Caki2 (cell line): ENCODE data around the gene TEX22. TPM values are rescaled to one million over a fixed set of nuclear protein-coding genes. Genes with fewer than 3 reads are reported as not detected.
A peak's percentile ranks its signal among the peaks of the same experiment; 100 is the strongest.

ENCODE experiments used
- DNase-seq: peaks from one replicate; pipeline ENCODE4 v3.0.0-alpha.2; 2015; ENCODE audit warnings: low read depth
- in situ Hi-C: cut with HindIII; loops from 2 replicates; pipeline ENCODE4 v1.10.0; 2016; ENCODE audit warnings: low sequenced_read_pairs, low pct_unique_long_range_greater_than_20kb, mixed read lengths
- total RNA-seq: library from RNA; depleted of rRNA; stranded (reverse); fragments of >200 nt; shearing (Covaris generic); gene quantifications from 2 replicates; pipeline ENCODE4 v1.2.3, GENCODE V29; 2014; ENCODE audit warnings: low replicate concordance

TEX22 gene
- total RNA-seq, 1 experiment from 2014 or later, result 0.24 TPM

GRCh38 chr14:105426416-105427130 lies 28.2 kb downstream of the TEX22 start:
- in situ Hi-C loops, result no loop called here
- no peak for DNase-seq

GRCh38 chr14:105427412-105427811 lies 29.1 kb downstream of the TEX22 start:
- in situ Hi-C loops, result no loop called here
- DNase-seq, result no peak

- DNase-seq, result no peak
- in situ Hi-C loops, result no loop called here
These were observed 29.7 kb downstream of the TEX22 start for GRCh38 chr14:105427936-105428485.

GRCh38 chr14:105430042-105430441 lies 31.7 kb downstream of the TEX22 start:
- no peak for DNase-seq
- in situ Hi-C loops, result no loop called here

- in situ Hi-C loops, result no loop called here
- DNase-seq, result peak; percentile 25
These were observed 32.2 kb downstream of the TEX22 start for GRCh38 chr14:105430565-105430964.

- DNase-seq, result no peak
- in situ Hi-C loops, result no loop called here
These were observed 32.9 kb downstream of the TEX22 start for GRCh38 chr14:105431256-105431655.

- no peak for DNase-seq
- in situ Hi-C loops, result no loop called here
These were observed 34.3 kb downstream of the TEX22 start for GRCh38 chr14:105432657-105433056.

- DNase-seq, result no peak
- in situ Hi-C loops, result no loop called here
These were observed 34.8 kb downstream of the TEX22 start for GRCh38 chr14:105433161-105433605.

- in situ Hi-C loops, result no loop called here
These were observed 38.1 kb downstream of the TEX22 start for GRCh38 chr14:105436402-105436801.

GRCh38 chr14:105436891-105437722 lies 38.8 kb downstream of the TEX22 start:
- in situ Hi-C loops, result no loop called here
- no peak for DNase-seq

More at GRCh38 chr14:105436402-105436801, 38.1 kb downstream of the TEX22 start:
- no peak for DNase-seq

GRCh38 chr14:105437723-105438500 lies 39.6 kb downstream of the TEX22 start:
- in situ Hi-C loops, result no loop called here
- no peak for DNase-seq

GRCh38 chr14:105439179-105439578 lies 40.8 kb downstream of the TEX22 start:
- no peak for DNase-seq
- in situ Hi-C loops, result no loop called here

GRCh38 chr14:105439710-105440553 lies 41.6 kb downstream of the TEX22 start:
- no peak for DNase-seq
- in situ Hi-C loops, result no loop called here

GRCh38 chr14:105440554-105440900 lies 42.2 kb downstream of the TEX22 start:
- no peak for DNase-seq
- in situ Hi-C loops, result no loop called here

- no peak for DNase-seq
- in situ Hi-C loops, result no loop called here
These were observed 42.7 kb downstream of the TEX22 start for GRCh38 chr14:105440992-105441391.

- DNase-seq, result no peak
- in situ Hi-C loops, result no loop called here
These were observed 43.8 kb downstream of the TEX22 start for GRCh38 chr14:105442125-105442524.

- no peak for DNase-seq
- in situ Hi-C loops, result no loop called here
These were observed 44.5 kb downstream of the TEX22 start for GRCh38 chr14:105442834-105443233.

GRCh38 chr14:105444859-105445258 lies 46.5 kb downstream of the TEX22 start:
- no peak for DNase-seq
- in situ Hi-C loops, result no loop called here
